GM12875 (cell line): ENCODE results near the gene SLC16A8.

Source experiments
- H3K4me3 ChIP-seq: one replicate; pipeline ENCODE4 v1.5.1; 2011; ENCODE audit warnings: low read depth, low read length, control low read depth
- TF ChIP-seq, protein P1 (sequence below): IDR thresholded peaks from 2 replicates; pipeline ENCODE4 v1.5.1; 2011; ENCODE audit warnings: low read depth, mild to moderate bottlenecking, control low read depth, inconsistent platforms, low read length, moderate library complexity, borderline replicate concordance; ENCODE audit not compliant: insufficient read depth

SLC16A8 gene

DNA sequence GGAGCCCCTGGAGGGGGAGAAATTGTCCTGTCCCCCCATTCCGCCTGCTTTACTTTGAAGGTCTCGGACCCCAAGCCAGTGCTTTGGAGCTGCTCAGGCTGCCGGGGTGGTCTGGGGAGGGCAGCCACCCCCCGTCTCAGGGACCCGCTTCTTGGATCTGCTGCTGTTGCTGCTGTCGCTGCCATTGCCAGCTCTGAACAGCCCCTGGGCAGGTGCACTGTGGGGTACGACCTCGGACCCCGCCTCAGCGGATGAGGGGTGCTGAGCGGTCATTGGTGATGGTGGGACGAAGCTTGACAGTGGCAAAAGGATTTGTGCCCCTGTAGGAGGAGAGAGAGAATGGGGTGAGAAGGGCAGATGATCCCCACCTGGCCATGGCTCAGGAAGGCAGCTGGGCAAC, 1.1 kb upstream of the SLC16A8 start:
- no peak overlapping the region for H3K4me3 ChIP-seq
- TF ChIP-seq, protein P1, sequence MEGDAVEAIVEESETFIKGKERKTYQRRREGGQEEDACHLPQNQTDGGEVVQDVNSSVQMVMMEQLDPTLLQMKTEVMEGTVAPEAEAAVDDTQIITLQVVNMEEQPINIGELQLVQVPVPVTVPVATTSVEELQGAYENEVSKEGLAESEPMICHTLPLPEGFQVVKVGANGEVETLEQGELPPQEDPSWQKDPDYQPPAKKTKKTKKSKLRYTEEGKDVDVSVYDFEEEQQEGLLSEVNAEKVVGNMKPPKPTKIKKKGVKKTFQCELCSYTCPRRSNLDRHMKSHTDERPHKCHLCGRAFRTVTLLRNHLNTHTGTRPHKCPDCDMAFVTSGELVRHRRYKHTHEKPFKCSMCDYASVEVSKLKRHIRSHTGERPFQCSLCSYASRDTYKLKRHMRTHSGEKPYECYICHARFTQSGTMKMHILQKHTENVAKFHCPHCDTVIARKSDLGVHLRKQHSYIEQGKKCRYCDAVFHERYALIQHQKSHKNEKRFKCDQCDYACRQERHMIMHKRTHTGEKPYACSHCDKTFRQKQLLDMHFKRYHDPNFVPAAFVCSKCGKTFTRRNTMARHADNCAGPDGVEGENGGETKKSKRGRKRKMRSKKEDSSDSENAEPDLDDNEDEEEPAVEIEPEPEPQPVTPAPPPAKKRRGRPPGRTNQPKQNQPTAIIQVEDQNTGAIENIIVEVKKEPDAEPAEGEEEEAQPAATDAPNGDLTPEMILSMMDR: no peak

DNA sequence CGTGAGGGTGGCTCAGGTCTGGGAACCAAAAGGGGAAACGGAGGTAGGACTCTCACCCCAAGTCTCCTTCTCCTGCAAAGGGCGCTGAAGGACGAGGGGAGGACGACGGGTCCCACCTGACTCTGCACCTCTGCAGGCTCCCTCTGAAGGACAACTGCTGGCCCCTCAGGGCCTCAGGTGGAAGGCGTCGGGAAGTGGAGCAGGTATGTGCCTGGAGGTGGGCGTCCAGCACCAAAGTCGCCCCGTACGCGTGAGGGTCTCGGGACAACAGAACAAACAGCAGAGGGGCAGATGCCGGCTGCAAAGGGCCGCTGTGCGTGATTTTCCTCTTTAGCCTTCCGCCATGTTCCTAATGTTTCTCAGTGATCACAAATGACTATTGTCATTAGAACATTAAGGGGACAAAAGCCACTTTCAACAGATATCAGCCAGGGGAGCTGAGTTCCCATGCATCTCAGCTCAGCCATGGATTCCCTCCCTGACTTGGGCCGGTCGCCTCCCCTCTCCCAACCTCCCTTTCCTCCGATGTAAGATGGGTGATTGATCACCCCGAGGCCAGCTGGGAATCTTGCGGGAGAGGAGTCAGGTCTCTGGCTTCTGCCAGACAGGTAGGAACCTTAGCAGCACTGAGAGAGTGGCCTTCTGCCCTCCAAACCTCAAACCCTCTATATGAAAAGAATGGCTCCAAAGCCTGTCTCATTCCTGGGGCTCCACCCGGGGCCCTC, 836 bp downstream of the SLC16A8 start:
- TF ChIP-seq, protein P1: no peak

DNA sequence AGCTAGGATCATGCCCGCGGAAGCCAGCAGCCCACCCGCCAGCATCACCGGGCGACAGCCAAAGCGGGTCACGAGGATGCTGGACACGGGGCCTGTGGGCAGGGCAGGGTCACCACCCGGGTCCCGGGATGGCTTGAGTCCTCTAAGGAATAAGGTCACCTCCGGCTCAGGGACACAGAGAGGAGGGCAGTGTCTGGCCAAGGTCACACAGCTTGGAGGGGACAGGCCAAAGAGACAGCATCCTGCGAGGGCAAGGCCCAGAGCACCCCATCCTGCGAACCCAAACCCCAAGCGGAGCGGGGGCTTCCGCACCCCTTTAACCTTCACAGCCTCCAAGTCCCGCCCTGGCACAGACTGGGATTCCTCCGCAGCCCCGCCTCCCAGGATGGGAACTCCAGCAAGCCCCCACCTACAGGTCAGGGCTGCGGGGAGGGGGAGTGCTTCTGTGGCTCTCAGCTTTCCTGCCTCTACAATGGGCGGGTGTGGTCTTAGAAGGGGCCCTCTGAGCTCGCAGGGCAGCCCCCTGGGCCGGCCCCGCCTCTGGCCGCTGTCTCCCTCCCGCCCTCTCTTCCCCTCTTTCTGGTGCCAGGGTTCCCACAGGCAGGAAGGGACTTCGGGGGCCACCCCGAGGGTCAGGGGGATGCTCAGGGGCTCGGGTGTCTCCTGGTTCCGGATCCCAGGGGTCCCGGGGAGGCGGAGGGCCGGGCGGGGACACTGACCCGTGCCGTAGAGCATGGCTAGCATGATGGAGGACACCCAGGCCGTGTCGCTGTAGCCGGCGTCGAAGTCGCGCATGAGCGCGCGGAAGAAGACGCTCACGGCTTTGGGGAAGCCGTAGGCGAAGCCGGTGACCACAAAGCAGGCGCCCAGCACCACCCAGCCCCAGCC, 1.8 kb downstream of the SLC16A8 start:
- no peak overlapping the region for H3K4me3 ChIP-seq
- TF ChIP-seq, protein P1: no peak

More for the DNA sequence above, 836 bp downstream of the SLC16A8 start:
- no peak overlapping the region for H3K4me3 ChIP-seq

DNA sequence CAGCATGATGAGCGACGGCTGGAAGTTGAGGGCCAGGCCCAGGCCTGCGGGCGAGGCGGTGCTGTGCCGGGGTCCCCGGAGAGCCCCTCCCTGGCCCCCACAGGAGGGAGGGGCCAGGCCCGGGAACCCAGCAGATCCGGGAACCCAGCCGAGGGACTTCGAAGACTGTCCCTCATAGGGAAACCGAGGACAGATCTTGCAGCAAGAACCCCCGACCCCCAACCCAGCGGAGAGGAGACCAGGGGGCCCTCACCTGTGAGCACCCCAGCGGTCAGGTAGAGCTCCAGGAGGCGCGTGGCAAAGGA, 2.4 kb downstream of the SLC16A8 start:
- TF ChIP-seq, protein P1: no peak
- H3K4me3 ChIP-seq: no peak overlapping the region

DNA sequence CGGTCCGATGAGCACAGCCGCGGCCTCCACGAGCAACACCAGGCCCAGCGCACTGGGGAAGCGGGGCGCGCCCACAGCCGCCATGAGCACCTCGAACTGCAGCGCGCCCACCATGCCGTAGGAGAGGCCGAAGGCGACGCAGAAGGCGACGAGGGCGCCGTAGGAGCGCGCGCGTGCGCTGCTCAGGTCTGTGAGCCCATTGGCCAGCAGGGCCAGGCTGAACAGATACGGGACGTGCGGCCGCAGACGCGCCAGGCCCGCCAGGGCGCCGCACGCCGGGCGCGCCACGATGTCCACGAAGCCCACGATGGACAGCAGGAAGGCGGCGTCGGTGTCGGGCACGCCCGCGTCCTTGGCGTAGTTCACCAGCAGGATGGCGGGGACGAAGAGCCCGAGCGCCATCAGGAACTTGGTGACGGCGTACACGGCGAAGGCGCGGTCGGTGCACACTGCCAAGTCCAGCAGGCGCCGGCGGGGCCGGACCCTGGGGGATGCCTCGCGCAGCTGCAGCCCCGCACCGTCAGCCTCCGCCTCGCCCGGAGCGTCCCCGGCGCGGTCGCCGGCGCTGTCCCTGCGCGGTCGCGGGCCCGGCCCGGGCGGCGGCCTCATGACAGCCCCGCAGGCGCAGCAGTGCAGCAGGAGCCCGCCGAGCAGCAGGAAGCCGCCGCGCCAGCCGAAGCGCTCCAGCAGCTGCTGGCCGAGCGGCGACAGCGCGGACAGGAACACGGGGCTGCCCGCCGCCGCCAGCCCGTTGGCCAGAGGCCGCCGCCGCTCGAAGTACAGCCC, 2.9 kb downstream of the SLC16A8 start:
- TF ChIP-seq, protein P1: no peak
- no peak overlapping the region for H3K4me3 ChIP-seq

DNA sequence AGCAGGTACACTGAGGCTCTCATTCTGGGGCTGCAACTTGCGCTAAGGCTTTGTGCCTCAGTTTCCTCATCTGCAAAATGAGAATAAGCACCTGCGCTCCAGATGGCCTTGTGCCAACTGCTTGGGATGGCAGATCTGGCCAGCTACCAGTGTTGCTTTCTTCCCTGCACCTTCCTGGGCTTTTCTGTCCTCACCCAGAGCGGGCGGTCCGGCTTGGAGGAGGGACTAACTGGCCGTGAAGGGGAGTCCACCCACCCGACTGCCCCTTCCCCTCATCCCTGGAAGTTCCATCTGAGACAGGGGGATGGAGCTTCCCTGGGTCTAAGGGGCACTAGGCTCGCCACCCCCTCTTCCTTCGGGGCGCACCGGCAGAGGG, 3.5 kb downstream of the SLC16A8 start:
- no peak overlapping the region for H3K4me3 ChIP-seq
- TF ChIP-seq, protein P1: no peak
